HepG2 (cell line): Measurements from ENCODE around the gene IDH3A. TPM values are rescaled to one million over a fixed set of nuclear protein-coding genes. Genes with fewer than 3 reads are reported as not detected.

Experiments used
- ARID4A ChIP-seq: sonication (generic); formaldehyde crosslinking; IDR thresholded peaks from 2 replicates; pipeline ENCODE4 v1.5.0; 2020; ENCODE audit warnings: mild to moderate bottlenecking, missing genetic modification reagents, borderline replicate concordance
- HMGXB3 ChIP-seq: sonication (generic); formaldehyde crosslinking; IDR thresholded peaks from 2 replicates; pipeline ENCODE4 v1.4.0; 2020; ENCODE audit warnings: missing genetic modification reagents, borderline replicate concordance
- SAFB2 ChIP-seq: sonication (generic); formaldehyde crosslinking; IDR thresholded peaks from 2 replicates; pipeline ENCODE4 v1.5.1; 2020; ENCODE audit warnings: missing genetic modification reagents, low read depth, mild to moderate bottlenecking, borderline replicate concordance
- SNAPC4 ChIP-seq: sonication (generic); formaldehyde crosslinking; IDR thresholded peaks from 2 replicates; pipeline ENCODE4 v1.4.0; 2020; ENCODE audit warnings: mild to moderate bottlenecking, missing genetic modification reagents
- TBX2 ChIP-seq: sonication (generic); formaldehyde crosslinking; IDR thresholded peaks from 2 replicates; pipeline ENCODE4 v1.5.0; 2020; ENCODE audit warnings: missing genetic modification reagents, mild to moderate bottlenecking, borderline replicate concordance
- ZFP41 ChIP-seq: sonication (generic); formaldehyde crosslinking; IDR thresholded peaks from 2 replicates; pipeline ENCODE4 v1.4.0; 2020; ENCODE audit warnings: mild to moderate bottlenecking, missing genetic modification reagents, borderline replicate concordance
- ZNF331 ChIP-seq: sonication (generic); formaldehyde crosslinking; IDR thresholded peaks from 2 replicates; pipeline ENCODE4 v1.4.0; 2020; ENCODE audit warnings: missing genetic modification reagents
- polyA plus RNA-seq, 8 experiments: library from polyadenylated mRNA; depleted of rRNA in 3 of 8; stranded (reverse) in 7 of 8; unstranded in 1 of 8; fragments of >200 nt; fragmentation: Illumina TruSeq in 4 of 8; extraction: Trizol in 4 of 8; gene quantifications; 2 replicates each; pipeline versions ENCODE4 v1.2.1 to v1.2.3, GENCODE V29; 2011 to 2016; ENCODE audit warnings: low read depth in 4 of 8, missing spikeins in 1 of 8, mixed read lengths in 1 of 8; ENCODE audit not compliant: insufficient read depth in 1 of 8
- total RNA-seq, 5 experiments: library from RNA; depleted of rRNA; stranded (reverse); fragments of >200 nt; fragmentation: Illumina TruSeq; extraction: Trizol; gene quantifications; 2 replicates each; pipeline ENCODE4 v1.2.3, GENCODE V29; 2016; ENCODE audit warnings: low read depth in 1 of 5

The IDH3A gene
- total and polyA plus RNA-seq, 2 of the 13 experiments (the other 11 are each of a cell fraction or from before 2014, with no cell fraction given), result 40.7 to 50.7 TPM

- TF ChIP-seq HMGXB3 (CRISPR knock-in tag), result no peak
- TF ChIP-seq ARID4A (CRISPR knock-in tag), result peak; percentile 71; the same call in 1 of the 2 replicates
- TF ChIP-seq ZNF331 (CRISPR knock-in tag), result 0 out of 2 replicates have a peak, but pooled peaks have one; percentile 39
- no peak for TF ChIP-seq ZFP41 (CRISPR knock-in tag)
- TF ChIP-seq SAFB2 (CRISPR knock-in tag), result peak; percentile 48; the same call in 1 of the 2 replicates
- no peak for TF ChIP-seq SNAPC4 (CRISPR knock-in tag)
- peak; percentile 47; the same call in 1 of the 2 replicates for TF ChIP-seq TBX2 (CRISPR knock-in tag)
These were observed 17.7 kb upstream of the IDH3A start, which contains the start of gene CIB2 (continued) for GRCh38 chr15:78131295-78132061.
